Caki2 (cell line): ENCODE results near the gene CHST8. TPM values are rescaled to one million over a fixed set of nuclear protein-coding genes. Genes with fewer than 3 reads are reported as not detected.

Experiments used
- DNase-seq: peaks from one replicate; pipeline ENCODE4 v3.0.0-alpha.2; 2015; ENCODE audit warnings: low read depth
- in situ Hi-C: cut with HindIII; loops from 2 replicates; pipeline ENCODE4 v1.10.0; 2016; ENCODE audit warnings: low sequenced_read_pairs, low pct_unique_long_range_greater_than_20kb, mixed read lengths
- total RNA-seq: library from RNA; depleted of rRNA; stranded (reverse); fragments of >200 nt; shearing (Covaris generic); gene quantifications from 2 replicates; pipeline ENCODE4 v1.2.3, GENCODE V29; 2014; ENCODE audit warnings: low replicate concordance

CHST8 gene
- total RNA-seq, 1 experiment from 2014 or later, result not detected

- DNase-seq, result no peak
- in situ Hi-C loops, result no loop called here
These were observed 77.1 kb downstream of the CHST8 start for GRCh38 chr19:33698576-33699435.

- in situ Hi-C loops, result no loop called here
- DNase-seq, result no peak
These were observed 78.1 kb downstream of the CHST8 start for GRCh38 chr19:33699754-33700407.

- in situ Hi-C loops, result no loop called here
- no peak for DNase-seq
These were observed 78.8 kb downstream of the CHST8 start for GRCh38 chr19:33700408-33701013.

GRCh38 chr19:33701565-33701964, 79.8 kb downstream of the CHST8 start:
- no peak for DNase-seq
- in situ Hi-C loops, result no loop called here

- in situ Hi-C loops, result no loop called here
- DNase-seq, result no peak
These were observed 81.1 kb downstream of the CHST8 start for GRCh38 chr19:33702606-33703437.

GRCh38 chr19:33703438-33703750, 81.6 kb downstream of the CHST8 start:
- in situ Hi-C loops, result no loop called here
- DNase-seq, result no peak

GRCh38 chr19:33703821-33704220, 82.1 kb downstream of the CHST8 start:
- in situ Hi-C loops, result no loop called here
- DNase-seq, result no peak

- in situ Hi-C loops, result no loop called here
- no peak for DNase-seq
These were observed 82.5 kb downstream of the CHST8 start for GRCh38 chr19:33704271-33704670.

GRCh38 chr19:33705090-33705847, 83.5 kb downstream of the CHST8 start:
- DNase-seq, result no peak
- in situ Hi-C loops, result no loop called here

GRCh38 chr19:33705860-33706259, 84.1 kb downstream of the CHST8 start:
- DNase-seq, result no peak
- in situ Hi-C loops, result no loop called here

- in situ Hi-C loops, result no loop called here
- no peak for DNase-seq
These were observed 84.9 kb downstream of the CHST8 start for GRCh38 chr19:33706631-33707030.

- DNase-seq, result no peak
- in situ Hi-C loops, result no loop called here
These were observed 90.5 kb downstream of the CHST8 start for GRCh38 chr19:33712268-33712667.

- in situ Hi-C loops, result no loop called here
- DNase-seq, result no peak
These were observed 91.4 kb downstream of the CHST8 start for GRCh38 chr19:33713194-33713593.

- in situ Hi-C loops, result no loop called here
- DNase-seq, result no peak
These were observed 92.4 kb downstream of the CHST8 start for GRCh38 chr19:33714149-33714548.

- no peak for DNase-seq
- in situ Hi-C loops, result no loop called here
These were observed 93.7 kb downstream of the CHST8 start for GRCh38 chr19:33715462-33715861.

- in situ Hi-C loops, result no loop called here
- no peak for DNase-seq
These were observed 96.1 kb downstream of the CHST8 start for GRCh38 chr19:33717878-33718277.

GRCh38 chr19:33718651-33719254, 97.0 kb downstream of the CHST8 start:
- no peak for DNase-seq
- in situ Hi-C loops, result no loop called here
